ENCODE measurements around the gene H1-8.

Gene H1-8

GRCh38 chr3:129525341-129525968 is 17.5 kb upstream of the H1-8 start:
- TF ChIP-seq, protein P1, sequence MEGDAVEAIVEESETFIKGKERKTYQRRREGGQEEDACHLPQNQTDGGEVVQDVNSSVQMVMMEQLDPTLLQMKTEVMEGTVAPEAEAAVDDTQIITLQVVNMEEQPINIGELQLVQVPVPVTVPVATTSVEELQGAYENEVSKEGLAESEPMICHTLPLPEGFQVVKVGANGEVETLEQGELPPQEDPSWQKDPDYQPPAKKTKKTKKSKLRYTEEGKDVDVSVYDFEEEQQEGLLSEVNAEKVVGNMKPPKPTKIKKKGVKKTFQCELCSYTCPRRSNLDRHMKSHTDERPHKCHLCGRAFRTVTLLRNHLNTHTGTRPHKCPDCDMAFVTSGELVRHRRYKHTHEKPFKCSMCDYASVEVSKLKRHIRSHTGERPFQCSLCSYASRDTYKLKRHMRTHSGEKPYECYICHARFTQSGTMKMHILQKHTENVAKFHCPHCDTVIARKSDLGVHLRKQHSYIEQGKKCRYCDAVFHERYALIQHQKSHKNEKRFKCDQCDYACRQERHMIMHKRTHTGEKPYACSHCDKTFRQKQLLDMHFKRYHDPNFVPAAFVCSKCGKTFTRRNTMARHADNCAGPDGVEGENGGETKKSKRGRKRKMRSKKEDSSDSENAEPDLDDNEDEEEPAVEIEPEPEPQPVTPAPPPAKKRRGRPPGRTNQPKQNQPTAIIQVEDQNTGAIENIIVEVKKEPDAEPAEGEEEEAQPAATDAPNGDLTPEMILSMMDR (IDR thresholded peaks at IDR 0.05; ENCODE audit: control insufficient read depth, extremely low read depth, insufficient read depth): no peak
- DNase-seq (ENCODE audit: low read depth): no peak
- H3K4me3 ChIP-seq (ENCODE audit: low read depth, low read length): no peak overlapping the region

DNA sequence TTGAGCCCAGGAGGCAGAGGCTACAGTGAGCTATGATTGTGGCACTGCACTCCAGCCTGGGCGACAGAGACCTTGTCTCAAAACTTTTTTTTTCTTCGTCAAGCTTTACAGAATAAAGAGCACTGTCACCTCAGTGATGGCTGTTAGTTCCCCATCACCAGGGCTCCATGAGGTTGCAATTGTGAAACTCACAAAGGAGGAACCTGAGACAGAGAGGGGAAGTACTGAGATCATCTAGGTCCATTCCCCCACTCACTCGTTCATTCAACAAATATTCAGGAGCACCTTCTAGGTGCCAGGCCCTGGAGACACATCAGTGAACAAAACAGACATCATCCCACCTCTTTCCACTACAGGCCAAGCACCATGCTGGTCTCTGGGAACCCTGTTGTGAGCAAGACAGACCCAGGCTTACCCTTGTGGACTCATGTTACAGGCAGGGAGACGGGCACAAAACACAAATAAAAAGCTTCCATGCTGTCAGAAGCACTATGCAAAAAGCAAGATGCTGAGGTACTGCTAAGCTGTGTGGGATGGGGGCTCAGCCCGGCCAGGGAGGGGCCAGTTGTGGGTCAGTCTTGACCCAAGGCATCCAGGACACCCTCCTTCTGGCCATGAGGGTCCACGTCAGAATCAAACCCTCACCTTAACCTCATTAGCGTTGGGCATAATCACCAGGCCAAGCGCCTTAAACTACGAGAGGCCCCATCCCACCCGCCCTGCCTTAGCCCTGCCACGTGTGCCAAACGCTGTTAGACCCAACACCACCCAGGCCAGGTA is 16.7 kb upstream of the H1-8 start:
- TF ChIP-seq, protein P1 (IDR thresholded peaks at IDR 0.05; ENCODE audit: control insufficient read depth, extremely low read depth, insufficient read depth): no peak
- DNase-seq (ENCODE audit: low read depth): no peak
- H3K4me3 ChIP-seq (ENCODE audit: low read depth, low read length): no peak overlapping the region

GRCh38 chr3:129527262-129527661 is 15.7 kb upstream of the H1-8 start:
- DNase-seq (ENCODE audit: low read depth): no peak
- TF ChIP-seq, protein P1 (IDR thresholded peaks at IDR 0.05; ENCODE audit: control insufficient read depth, extremely low read depth, insufficient read depth): no peak
- no peak overlapping the region for H3K4me3 ChIP-seq (ENCODE audit: low read depth, low read length)

DNA sequence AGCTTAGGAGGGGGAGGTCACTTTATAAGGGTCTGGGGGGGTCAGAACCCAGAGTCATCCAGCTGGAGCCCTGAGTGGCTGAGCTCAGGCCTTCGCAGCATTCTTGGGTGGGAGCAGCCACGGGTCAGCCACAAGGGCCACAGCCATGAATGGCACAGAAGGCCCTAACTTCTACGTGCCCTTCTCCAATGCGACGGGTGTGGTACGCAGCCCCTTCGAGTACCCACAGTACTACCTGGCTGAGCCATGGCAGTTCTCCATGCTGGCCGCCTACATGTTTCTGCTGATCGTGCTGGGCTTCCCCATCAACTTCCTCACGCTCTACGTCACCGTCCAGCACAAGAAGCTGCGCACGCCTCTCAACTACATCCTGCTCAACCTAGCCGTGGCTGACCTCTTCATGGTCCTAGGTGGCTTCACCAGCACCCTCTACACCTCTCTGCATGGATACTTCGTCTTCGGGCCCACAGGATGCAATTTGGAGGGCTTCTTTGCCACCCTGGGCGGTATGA is 14.3 kb upstream of the H1-8 start, which contains the start of gene RHO:
Gene RHO, plus strand, starts transcription at position 51 of the 512 bp plus-strand sequence. Its CDS starts 95 bp downstream, at position 146.
- no peak within 1 kb of the TSS for H3K4me3 ChIP-seq (ENCODE audit: low read depth, low read length)
- DNase-seq (ENCODE audit: low read depth): no peak
- TF ChIP-seq, protein P1 (IDR thresholded peaks at IDR 0.05; ENCODE audit: control insufficient read depth, extremely low read depth, insufficient read depth): no peak

DNA sequence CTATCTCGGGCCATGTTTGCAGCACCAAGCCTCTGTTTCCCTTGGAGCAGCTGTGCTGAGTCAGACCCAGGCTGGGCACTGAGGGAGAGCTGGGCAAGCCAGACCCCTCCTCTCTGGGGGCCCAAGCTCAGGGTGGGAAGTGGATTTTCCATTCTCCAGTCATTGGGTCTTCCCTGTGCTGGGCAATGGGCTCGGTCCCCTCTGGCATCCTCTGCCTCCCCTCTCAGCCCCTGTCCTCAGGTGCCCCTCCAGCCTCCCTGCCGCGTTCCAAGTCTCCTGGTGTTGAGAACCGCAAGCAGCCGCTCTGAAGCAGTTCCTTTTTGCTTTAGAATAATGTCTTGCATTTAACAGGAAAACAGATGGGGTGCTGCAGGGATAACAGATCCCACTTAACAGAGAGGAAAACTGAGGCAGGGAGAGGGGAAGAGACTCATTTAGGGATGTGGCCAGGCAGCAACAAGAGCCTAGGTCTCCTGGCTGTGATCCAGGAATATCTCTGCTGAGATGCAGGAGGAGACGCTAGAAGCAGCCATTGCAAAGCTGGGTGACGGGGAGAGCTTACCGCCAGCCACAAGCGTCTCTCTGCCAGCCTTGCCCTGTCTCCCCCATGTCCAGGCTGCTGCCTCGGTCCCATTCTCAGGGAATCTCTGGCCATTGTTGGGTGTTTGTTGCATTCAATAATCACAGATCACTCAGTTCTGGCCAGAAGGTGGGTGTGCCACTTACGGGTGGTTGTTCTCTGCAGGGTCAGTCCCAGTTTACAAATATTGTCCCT is 13.4 kb upstream of the H1-8 start:
- H3K4me3 ChIP-seq (ENCODE audit: low read depth, low read length): no peak overlapping the region
- DNase-seq (ENCODE audit: low read depth): no peak
- TF ChIP-seq, protein P1 (IDR thresholded peaks at IDR 0.05; ENCODE audit: control insufficient read depth, extremely low read depth, insufficient read depth): no peak

- H3K4me3 ChIP-seq (ENCODE audit: low read depth, low read length): no peak overlapping the region
- TF ChIP-seq, protein P1 (IDR thresholded peaks at IDR 0.05; ENCODE audit: control insufficient read depth, extremely low read depth, insufficient read depth): no peak
- no peak for DNase-seq (ENCODE audit: low read depth)
Observed at GRCh38 chr3:129530251-129530791, 12.7 kb upstream of the H1-8 start.

Measured in LNCaP clone FGC (cell line).